HEK293T (cell line): ENCODE results near the gene TIAL1.

Experiments used
- ELF4 ChIP-seq: fragments of 450-650 bp; IDR thresholded peaks from 2 replicates; pipeline ENCODE4 v1.6.1; 2017; ENCODE audit warnings: antibody characterized with exemption
- HDGF ChIP-seq: fragments of 450-650 bp; IDR thresholded peaks from 2 replicates; pipeline ENCODE4 v1.6.1; 2017; ENCODE audit warnings: antibody characterized with exemption, borderline replicate concordance

- no peak for TF ChIP-seq HDGF
- no peak for TF ChIP-seq ELF4
These were observed 43.6 kb upstream of the TIAL1 start for GRCh38 chr10:119640384-119640783.
